HCT116 (cell line): Measurements from ENCODE around the gene TGFBR3L. TPM values are rescaled to one million over a fixed set of nuclear protein-coding genes. Genes with fewer than 3 reads are reported as not detected.

Experiments
- ATAC-seq: fragments of 200-7000 bp; cut with Tn5 transposase; 2 replicates; pipeline ENCODE4 v1.9.1; 2020; ENCODE audit warnings: mild to moderate bottlenecking, moderate library complexity
- BruUV-seq: library from RNA; stranded (reverse); fragments of 400-500 nt; replicated peaks from 2 replicates; lab custom pipeline; 2021; lab: Mats Ljungman, UMichigan
- CTCF ChIA-PET: fragments of 300-600 bp; sonication (Branson Sonifier 250); formaldehyde crosslinking; loops from one replicate; lab custom pipeline; 2021; ENCODE audit warnings: antibody characterized with exemption; lab: Charles Lee
- POLR2A ChIA-PET: fragments of 300-600, 350-600 bp; sonication (Branson Sonifier 250); formaldehyde crosslinking; loops from one replicate; lab custom pipeline; 2021; ENCODE audit warnings: antibody characterized with exemption; lab: Charles Lee
- RAD21 ChIA-PET, 2 experiments: fragments of 300-600 bp; sonication (Branson Sonifier 250); formaldehyde crosslinking; loops; one replicate each; lab custom pipeline; 2023; ENCODE audit warnings: low total read pairs in 2 of 2; ENCODE audit not compliant: uncharacterized antibody in 2 of 2, unreplicated experiment in 2 of 2, low non-redundant PET in 1 of 2; lab: Charles Lee
- DNase-seq: peaks from one replicate; pipeline ENCODE4 v3.0.0-alpha.2; 2010; ENCODE audit warnings: low read depth, low spot score
- H2AFZ ChIP-seq: fragments of 200-600 bp; shearing (Covaris generic), sonication (generic); 2 replicates; pipeline ENCODE4 v1.6.1; 2017; ENCODE audit warnings: low read depth, mixed run types, mixed read lengths, antibody characterized with exemption, low read length; ENCODE audit not compliant: poor library complexity, severe bottlenecking
- H3K27ac ChIP-seq: 2 replicates; pipeline ENCODE4 v1.5.1; 2012; ENCODE audit warnings: low read depth, low read length
- H3K27me3 ChIP-seq: fragments of 200-600 bp; sonication (generic); 2 replicates; pipeline ENCODE4 v1.6.1; 2016; ENCODE audit warnings: mixed run types, low read length, mixed read lengths; ENCODE audit not compliant: insufficient read depth
- H3K36me3 ChIP-seq, 2 experiments: fragments of 200-500 bp in 1 of 2; fragments of 200-600 bp in 1 of 2; sonication (Bioruptor generic) in 1 of 2; sonication (generic) in 1 of 2; 2 replicates each; pipeline versions ENCODE4 v1.5.1 to v1.6.1; 2014 to 2016; ENCODE audit warnings: low read length in 2 of 2, inconsistent platforms in 1 of 2, mixed read lengths in 1 of 2, mixed run types in 1 of 2; ENCODE audit not compliant: insufficient read depth in 2 of 2, control insufficient read depth in 1 of 2
- H3K4me1 ChIP-seq, 2 experiments: fragments of 200-600 bp in 1 of 2; sonication (generic) in 1 of 2; 2 replicates each; pipeline versions ENCODE4 v1.5.1 to v1.6.1; 2012 to 2017; ENCODE audit warnings: low read length in 2 of 2, inconsistent platforms in 1 of 2, mild to moderate bottlenecking in 1 of 2, mixed read lengths in 1 of 2, mixed run types in 1 of 2, moderate library complexity in 1 of 2; ENCODE audit not compliant: insufficient read depth in 2 of 2, control insufficient read depth in 1 of 2
- H3K4me2 ChIP-seq: fragments of 200-600 bp; sonication (generic); 2 replicates; pipeline ENCODE4 v1.6.1; 2017; ENCODE audit warnings: mixed run types, low read length, mixed read lengths
- H3K4me3 ChIP-seq, 2 experiments: fragments of 200-600 bp in 1 of 2; sonication (generic) in 1 of 2; replicated peaks in 1 of 2; 2 replicates each; pipeline ENCODE4 v1.5.1; 2011 to 2016; ENCODE audit warnings: low read length in 2 of 2, control low read depth in 1 of 2, low read depth in 1 of 2, mild to moderate bottlenecking in 1 of 2, mixed read lengths in 1 of 2, mixed run types in 1 of 2
- H3K79me2 ChIP-seq: fragments of 200-600 bp; sonication (generic); 2 replicates; pipeline ENCODE4 v1.6.1; 2017; ENCODE audit warnings: mild to moderate bottlenecking, mixed run types, low read length, moderate library complexity, mixed read lengths; ENCODE audit not compliant: insufficient read depth
- H3K9ac ChIP-seq: fragments of 200-600 bp; sonication (generic); 2 replicates; pipeline ENCODE4 v1.6.1; 2016; ENCODE audit warnings: low read length, mixed read lengths
- H3K9me2 ChIP-seq: fragments of 200-600 bp; sonication (generic), shearing (Covaris generic); 2 replicates; pipeline ENCODE4 v1.6.1; 2017; ENCODE audit warnings: mixed run types, mild to moderate bottlenecking, moderate library complexity; ENCODE audit not compliant: insufficient read depth
- H3K9me3 ChIP-seq, 2 experiments: fragments of 200-500 bp in 1 of 2; fragments of 200-600 bp in 1 of 2; sonication (Bioruptor generic) in 1 of 2; sonication (generic) in 1 of 2; 2 replicates each; pipeline ENCODE4 v1.6.1; 2014 to 2017; ENCODE audit warnings: low read length in 2 of 2, mixed read lengths in 2 of 2, inconsistent platforms in 1 of 2, low read depth in 1 of 2, mild to moderate bottlenecking in 1 of 2, mixed run types in 1 of 2, moderate library complexity in 1 of 2; ENCODE audit not compliant: control insufficient read depth in 1 of 2, insufficient read depth in 1 of 2
- H4K20me1 ChIP-seq: fragments of 200-600 bp; sonication (generic), shearing (Covaris generic); 2 replicates; pipeline ENCODE4 v1.6.1; 2017; ENCODE audit warnings: mixed run types, mild to moderate bottlenecking, moderate library complexity; ENCODE audit not compliant: insufficient read depth
- CEBPB ChIP-seq: IDR thresholded peaks from 2 replicates; pipeline ENCODE4 v1.6.1; 2012; ENCODE audit warnings: low read depth
- EGR1 ChIP-seq: IDR thresholded peaks from 2 replicates; pipeline ENCODE4 v1.6.1; 2012; ENCODE audit warnings: low read depth
- EZH2 ChIP-seq: fragments of 200-600 bp; sonication (generic); IDR thresholded peaks from 2 replicates; pipeline ENCODE4 v1.6.1; 2017; ENCODE audit warnings: antibody characterized with exemption, mixed run types
- EZH2phosphoT487 ChIP-seq: fragments of 200-600 bp; IDR thresholded peaks from 2 replicates; pipeline ENCODE4 v1.6.1; 2018; ENCODE audit warnings: antibody characterized with exemption, borderline replicate concordance
- POLR2A ChIP-seq: IDR thresholded peaks from 2 replicates; pipeline ENCODE4 v1.7.0; 2011; ENCODE audit warnings: borderline replicate concordance; ENCODE audit not compliant: insufficient read depth, insufficient read length; ENCODE audit errors: extremely low read depth
- POLR2AphosphoS5 ChIP-seq: IDR thresholded peaks from 2 replicates; pipeline ENCODE4 v1.6.1; 2011; ENCODE audit warnings: mild to moderate bottlenecking, low read depth, low read length, moderate library complexity
- SRF ChIP-seq: IDR thresholded peaks from 2 replicates; pipeline ENCODE4 v1.6.1; 2012; ENCODE audit warnings: low read depth
- TCF7L2 ChIP-seq: IDR thresholded peaks from 2 replicates; pipeline ENCODE4 v1.7.0; 2011; ENCODE audit warnings: borderline replicate concordance, inconsistent platforms; ENCODE audit not compliant: insufficient read depth, insufficient read length; ENCODE audit errors: extremely low read depth
- ZFX ChIP-seq: fragments of 450-650 bp; IDR thresholded peaks from 2 replicates; pipeline ENCODE4 v1.6.1; 2017
- ZNF274 ChIP-seq: fragments of 200-500 bp; sonication (Bioruptor generic); IDR thresholded peaks from 2 replicates; pipeline ENCODE4 v1.6.1; 2014; ENCODE audit warnings: mild to moderate bottlenecking, low read depth, low read length, inconsistent platforms
- intact Hi-C: fragments of 100-400 bp; cut with micrococcal nuclease; formaldehyde crosslinking; loops from 2 replicates; pipeline ENCODE4 v1.10.0; 2022
- total RNA-seq: library from RNA; stranded (reverse); gene quantifications from one replicate; pipeline ENCODE4 v1.2.1, GENCODE V29; 2021; ENCODE audit not compliant: unreplicated experiment

TGFBR3L gene
- total RNA-seq, 1 experiment from 2014 or later = 30.9 TPM

GRCh38 chr19:7965921-7966665 is 51.5 kb downstream of the TGFBR3L start:
- Histone ChIP-seq H3K9me2 (no peaks in the 10 kb centered on the region), H3K4me3 (no peak overlapping the region), H3K27me3 (no peaks in the 10 kb centered on the region), H3K4me1 (no peaks in the 10 kb centered on the region), H4K20me1 (no peaks in the 10 kb centered on the region), H3K9ac (no peak overlapping the region), H2AFZ (no peak overlapping the region), H3K27ac (no peak overlapping the region), H3K9me3 (no peaks in the 10 kb centered on the region), H3K36me3 (peaks cover 51 to 74% of the 10 kb centered on the region in 2 experiments; a peak in 3 of 4 replicates), H3K4me2 (no peak overlapping the region), H3K79me2 (peaks cover 22% of the 10 kb centered on the region; the same call in 1 of the 2 replicates)
- CTCF ChIA-PET = no interaction called here
- no peak for DNase-seq
- RAD21 ChIA-PET = no interaction called here
- no peak for TF ChIP-seq EGR1
- TF ChIP-seq EZH2phosphoT487 = no peak
- TF ChIP-seq CEBPB = no peak
- no peak for TF ChIP-seq TCF7L2
- TF ChIP-seq POLR2AphosphoS5 = no peak
- no peak for TF ChIP-seq ZFX
- no peak for TF ChIP-seq SRF
- TF ChIP-seq ZNF274 = no peak
- no peak for TF ChIP-seq EZH2
- no peak for TF ChIP-seq POLR2A
- POLR2A ChIA-PET = interaction anchor here (0.6 kb wide), 1 partner anchor 10 kb away, joined by 3 read pairs; no protein-coding TSS in a partner anchor
- BruUV-seq = no TSS peak
- intact Hi-C loops = no loop called here
- no peak for ATAC-seq
